Mammary epithelial cell (primary cell): ENCODE results near the gene RNU7-1.

Source experiments
- CTCF ChIP-seq, 2 donors: IDR thresholded peaks in 1 of 2; conservative IDR thresholded peaks in 1 of 2; 2 replicates each; pipeline ENCODE4 v1.5.1; 2011 to 2012; ENCODE audit warnings: inconsistent platforms in 2 of 2, low read length in 2 of 2, mild to moderate bottlenecking in 2 of 2, control low read depth in 1 of 2, low read depth in 1 of 2; ENCODE audit not compliant: insufficient read depth in 1 of 2; ENCODE audit errors: extremely low read depth in 1 of 2
- EZH2 ChIP-seq: IDR thresholded peaks from 2 replicates; pipeline ENCODE4 v1.6.1; 2012; ENCODE audit warnings: low read length, inconsistent platforms, borderline replicate concordance

GRCh38 chr12:6917491-6918231 lies 26.0 kb upstream of the RNU7-1 start:
- TF ChIP-seq CTCF (conservative IDR thresholded peaks at IDR 0.05 in 1 of 2, IDR thresholded peaks at IDR 0.05 in 1 of 2; ENCODE audit: extremely low read depth in 1 of 2, insufficient read depth in 1 of 2, low read depth in 1 of 2, low read length in 2 of 2): no peak
- no peak for TF ChIP-seq EZH2
